Activated CD4-positive, alpha-beta T cell treated with anti-CD3 and anti-CD28 coated beads for 36 hours (primary cell): ENCODE data around the gene JAK1. TPM values are rescaled to one million over a fixed set of nuclear protein-coding genes. Genes with fewer than 3 reads are reported as not detected.
"Not testable (repeated sequence)": the region's sequence is repeated elsewhere in the genome, so short reads cannot be mapped to it uniquely, and the experiment has no call there.

ENCODE experiments used
- ATAC-seq: fragments of 200-7000 bp; cut with Tn5 transposase; one replicate; pipeline ENCODE4 v1.10.0; 2021; ENCODE audit warnings: mild to moderate bottlenecking, moderate library complexity
- CTCF ChIA-PET: fragments of 350-600 bp; sonication (Branson Sonifier 250); formaldehyde crosslinking; loops from one replicate; lab custom pipeline; 2021; ENCODE audit warnings: antibody characterized with exemption; lab: Charles Lee
- POLR2A ChIA-PET: fragments of 350-600 bp; sonication (Branson Sonifier 250); formaldehyde crosslinking; loops from one replicate; lab custom pipeline; 2021; ENCODE audit warnings: antibody characterized with exemption, inconsistent platforms; lab: Charles Lee
- DNase-seq: peaks from one replicate; pipeline ENCODE4 v3.0.0-alpha.2; 2020
- H3K27ac Mint-ChIP-seq: one replicate; pipeline ENCODE4 v1.8.0; 2021; ENCODE audit warnings: mixed read lengths
- H3K27me3 Mint-ChIP-seq: one replicate; pipeline ENCODE4 v1.8.0; 2021; ENCODE audit warnings: mixed read lengths
- H3K36me3 Mint-ChIP-seq: one replicate; pipeline ENCODE4 v1.8.0; 2021; ENCODE audit warnings: low read depth, mixed read lengths
- H3K4me1 Mint-ChIP-seq: one replicate; pipeline ENCODE4 v1.8.0; 2021; ENCODE audit warnings: mixed read lengths
- H3K4me3 Mint-ChIP-seq: one replicate; pipeline ENCODE4 v1.8.0; 2021; ENCODE audit warnings: mild to moderate bottlenecking, moderate library complexity, mixed read lengths
- H3K9me3 Mint-ChIP-seq: one replicate; pipeline ENCODE4 v1.8.0; 2021; ENCODE audit warnings: low read depth, mixed read lengths
- intact Hi-C, 2 experiments: fragments of 100-400 bp; cut with DNase I in 1 of 2; cut with micrococcal nuclease in 1 of 2; formaldehyde crosslinking; loops; one replicate each; pipeline versions ENCODE4 v1.14.2 to v1.15.1; 2022 to 2024; cut with DNase I, micrococcal nuclease
- total RNA-seq, 2 experiments: library from RNA; stranded (reverse); gene quantifications; one replicate each; pipeline ENCODE4 v1.2.3, GENCODE V29; 2021

JAK1 gene
- total RNA-seq, 2 experiments from 2014 or later = 100 to 114 TPM

DNA sequence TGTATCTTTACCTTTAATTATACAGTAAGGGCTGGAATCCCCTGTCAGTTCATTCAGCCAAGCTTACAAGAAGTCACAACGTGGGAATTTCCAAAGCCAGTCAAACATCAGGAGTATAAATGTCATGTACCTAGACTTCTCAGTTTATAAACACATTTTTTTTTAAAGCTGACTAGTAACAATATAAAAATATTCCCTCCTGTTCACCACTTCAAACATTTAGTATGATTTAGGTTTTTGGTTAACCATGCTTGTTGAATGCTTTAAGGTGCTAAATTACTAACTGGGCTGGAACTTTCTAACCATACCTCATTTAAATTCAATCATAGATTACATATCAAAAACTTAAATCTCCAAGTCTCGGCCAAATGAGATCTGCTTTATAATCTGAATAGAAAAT lies 44.0 kb downstream of the JAK1 start:
- H3K27ac Mint-ChIP-seq = peak overlapping the region; percentile 88
- DNase-seq (peak; percentile 27), ATAC-seq (peak; percentile 60)

DNA sequence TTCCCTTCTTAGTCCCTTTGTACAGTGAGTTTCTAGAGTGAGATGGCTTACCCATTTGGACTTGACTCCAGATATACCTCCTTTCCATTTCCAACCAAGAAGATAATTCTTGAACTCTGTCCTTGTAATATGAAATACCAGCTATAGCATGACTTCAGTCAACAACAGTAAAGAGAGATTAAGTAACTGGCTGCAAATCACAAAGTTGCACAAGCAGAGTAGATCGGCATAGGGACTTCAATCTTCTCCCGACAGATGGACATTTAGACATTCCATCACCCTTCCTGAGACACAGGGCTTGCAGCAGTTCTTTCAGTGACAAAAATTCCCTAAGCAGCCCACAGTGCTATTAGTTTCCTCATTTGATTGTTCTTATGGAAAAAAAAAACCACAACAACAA lies 44.6 kb downstream of the JAK1 start:
- Mint-ChIP-seq H3K4me3 (peak overlapping the region; percentile 46), H3K9me3 (peaks cover 2% of the 10 kb centered on the region), H3K27ac (peak overlapping the region; percentile 88), H3K36me3 (peaks cover 7% of the 10 kb centered on the region), H3K27me3 (no peaks in the 10 kb centered on the region), H3K4me1 (peaks cover 95% of the 10 kb centered on the region)
- ChIA-PET CTCF (interaction anchor here (0.5 to 3.1 kb wide), 9 partner anchors 12 to 153 kb away, joined by 3 to 32 read pairs (median 4); no protein-coding TSS in a partner anchor), POLR2A (interaction anchor here (0.6 to 2.4 kb wide), 10 partner anchors 11 to 44 kb away, joined by 3 to 11 read pairs (median 4); partner anchors contain the start of gene JAK1)
- no peak for DNase-seq
- no peak for ATAC-seq
- intact Hi-C loops = loop anchor here (1.0 to 10.0 kb wide), 11 partner anchors 9 to 223 kb away; partner anchors contain the start of gene AK4 (in 1 of the 2)

More for the DNA sequence above, 44.0 kb downstream of the JAK1 start:
- intact Hi-C loops = loop anchor here (1.0 to 10.0 kb wide), 10 partner anchors 16 to 222 kb away; partner anchors contain the start of gene AK4 (in 1 of the 2)
- Mint-ChIP-seq H3K4me1 (peaks cover 95% of the 10 kb centered on the region), H3K27me3 (no peaks in the 10 kb centered on the region), H3K9me3 (peaks cover 2% of the 10 kb centered on the region), H3K36me3 (peaks cover 12% of the 10 kb centered on the region), H3K4me3 (peak overlapping the region; percentile 46)
- POLR2A ChIA-PET = interaction anchor here (0.6 to 2.4 kb wide), 16 partner anchors 10 to 889 kb away, joined by 3 to 13 read pairs (median 4); partner anchors contain the start of gene JAK1
- CTCF ChIA-PET = interaction anchor here (1.1 to 3.1 kb wide), 9 partner anchors 11 to 152 kb away, joined by 3 to 32 read pairs (median 4); partner anchors contain the start of gene JAK1

DNA sequence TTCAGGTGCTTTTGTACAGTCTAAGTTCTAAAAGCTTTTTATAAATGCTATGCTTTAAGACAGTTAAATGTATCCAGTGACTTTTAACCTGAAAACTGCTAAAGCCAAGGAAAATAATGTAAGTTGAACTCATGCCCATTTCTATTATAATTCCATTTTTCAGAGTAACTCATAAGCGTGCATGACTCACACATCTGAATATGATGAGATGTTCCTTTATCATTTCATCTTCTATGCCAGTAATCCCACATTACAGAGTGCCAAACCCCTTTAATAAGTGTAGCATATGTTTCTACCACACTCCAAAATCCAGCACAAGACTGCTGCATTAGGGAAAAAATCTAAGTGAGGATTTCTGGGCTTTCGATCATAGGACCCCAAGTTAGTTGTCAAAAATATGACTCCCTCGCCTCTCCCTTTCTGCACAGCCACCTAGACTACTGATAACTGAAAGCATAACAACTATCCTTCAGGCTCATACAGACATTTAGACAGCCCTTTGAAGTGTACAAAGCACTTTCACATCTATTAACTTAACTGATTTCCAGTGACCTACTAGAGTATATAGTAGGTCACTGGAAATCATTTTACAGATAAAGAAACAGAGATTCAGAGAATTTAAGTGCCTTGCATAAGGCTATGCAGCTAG lies 45.3 kb downstream of the JAK1 start:
- Mint-ChIP-seq H3K4me1 (peaks cover 94% of the 10 kb centered on the region), H3K4me3 (peak overlapping the region; percentile 46), H3K27ac (peak overlapping the region; percentile 88), H3K9me3 (peaks cover 2% of the 10 kb centered on the region), H3K36me3 (peaks cover 7% of the 10 kb centered on the region), H3K27me3 (no peaks in the 10 kb centered on the region)
- intact Hi-C loops = loop anchor here (1.0 to 10.0 kb wide), 3 partner anchors 9 to 224 kb away; partner anchors contain the start of gene AK4 (in 1 of the 2)
- DNase-seq = no peak
- ChIA-PET CTCF (interaction anchor here (0.6 to 3.1 kb wide), 4 partner anchors 12 to 153 kb away, joined by 3 to 32 read pairs (median 8); no protein-coding TSS in a partner anchor), POLR2A (interaction anchor here (1.9 kb wide), 1 partner anchor 12 kb away, joined by 8 read pairs; no protein-coding TSS in a partner anchor)
- ATAC-seq = peak; percentile 21

DNA sequence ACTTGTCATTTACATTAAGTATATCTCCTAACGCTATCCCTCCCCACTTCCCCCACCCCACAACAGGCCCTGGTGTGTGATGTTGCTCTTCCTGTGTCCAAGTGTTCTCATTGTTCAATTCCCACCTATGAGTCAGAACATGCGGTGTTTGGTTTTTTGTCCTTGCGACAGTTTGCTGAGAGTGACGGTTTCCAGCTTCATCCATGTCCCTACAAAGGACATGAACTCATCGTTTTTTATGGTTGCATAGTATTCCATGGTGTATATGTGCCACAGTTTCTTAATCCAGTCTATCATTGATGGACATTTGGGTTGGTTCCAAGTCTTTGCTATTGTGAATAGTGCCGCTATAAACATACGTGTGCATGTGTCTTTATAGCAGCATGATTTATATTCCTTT lies 47.2 kb downstream of the JAK1 start:
- H3K36me3 Mint-ChIP-seq, H3K27ac Mint-ChIP-seq, ATAC-seq: not testable (repeated sequence)

DNA sequence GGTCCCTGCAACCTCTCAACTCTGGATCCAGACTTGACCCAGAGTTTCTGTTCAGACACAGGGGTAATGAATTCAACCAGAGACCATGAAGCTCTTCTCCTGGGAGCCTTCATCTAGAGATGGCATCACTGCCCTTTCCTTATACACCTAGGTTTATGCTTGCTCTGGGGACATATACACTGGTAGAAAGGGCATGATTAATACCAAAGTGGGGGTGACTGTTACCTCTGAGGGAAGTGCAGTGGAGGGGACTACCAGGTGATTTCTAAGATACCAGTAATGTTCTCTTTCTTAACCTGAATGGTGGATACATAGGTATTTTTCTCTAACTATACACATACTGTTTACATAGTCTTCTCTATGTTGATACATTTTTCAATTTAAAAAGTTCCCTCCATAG lies 48.4 kb downstream of the JAK1 start:
- peak overlapping the region; percentile 52 for H3K27ac Mint-ChIP-seq

More for the DNA sequence above, 47.2 kb downstream of the JAK1 start:
- H3K9me3 Mint-ChIP-seq, intact Hi-C loops, POLR2A ChIA-PET, H3K27me3 Mint-ChIP-seq, H3K4me3 Mint-ChIP-seq, DNase-seq: not testable (repeated sequence)
- peaks cover 91% of the 10 kb centered on the region for H3K4me1 Mint-ChIP-seq
- CTCF ChIA-PET = interaction anchor here (0.8 kb wide), 1 partner anchor 10 kb away, joined by 3 read pairs; no protein-coding TSS in a partner anchor

DNA sequence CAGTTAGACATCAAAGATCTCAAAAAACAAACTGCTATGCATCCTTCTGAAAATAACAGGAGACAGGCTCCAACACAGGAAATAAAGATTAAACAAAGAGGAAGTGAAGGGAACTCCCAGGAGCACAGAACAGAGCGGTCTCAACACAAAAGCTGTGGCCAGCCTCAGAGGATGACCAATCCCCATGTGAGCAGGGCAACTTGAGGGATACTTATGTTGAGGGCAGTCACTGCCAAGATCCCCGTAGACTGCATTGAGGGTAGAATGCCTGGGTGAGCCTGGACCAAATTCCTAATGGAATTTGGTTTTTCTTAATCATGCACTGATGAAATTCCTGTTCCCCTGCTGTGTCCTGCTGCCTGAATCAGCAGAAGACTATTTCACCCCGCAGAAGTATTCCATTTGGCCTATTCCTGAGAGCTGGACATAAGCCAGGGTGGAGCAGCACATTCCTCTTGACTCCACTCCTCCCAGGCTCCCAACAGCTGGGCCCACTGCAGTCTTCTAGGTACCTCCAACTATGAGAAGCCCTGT lies 49.0 kb downstream of the JAK1 start:
- H3K4me3 Mint-ChIP-seq = no peak overlapping the region
- intact Hi-C loops = no loop called here
- CTCF ChIA-PET = interaction anchor here (0.7 to 1.5 kb wide), 3 partner anchors 11 to 327 kb away, joined by 3 to 7 read pairs (median 3); no protein-coding TSS in a partner anchor
- H3K9me3 Mint-ChIP-seq = peaks cover 2% of the 10 kb centered on the region
- peaks cover 7% of the 10 kb centered on the region for H3K36me3 Mint-ChIP-seq
- H3K27ac Mint-ChIP-seq = no peak overlapping the region
- POLR2A ChIA-PET = no interaction called here
- ATAC-seq = no peak
- no peak for DNase-seq
- peaks cover 90% of the 10 kb centered on the region for H3K4me1 Mint-ChIP-seq
- H3K27me3 Mint-ChIP-seq = no peaks in the 10 kb centered on the region

More for the DNA sequence above, 48.4 kb downstream of the JAK1 start:
- no peaks in the 10 kb centered on the region for H3K27me3 Mint-ChIP-seq
- peaks cover 7% of the 10 kb centered on the region for H3K36me3 Mint-ChIP-seq
- ATAC-seq (peak; percentile 23), DNase-seq (no peak)
- POLR2A ChIA-PET = no interaction called here
- peaks cover 90% of the 10 kb centered on the region for H3K4me1 Mint-ChIP-seq
- H3K4me3 Mint-ChIP-seq = no peak overlapping the region
- peaks cover 2% of the 10 kb centered on the region for H3K9me3 Mint-ChIP-seq
- intact Hi-C loops = no loop called here
- CTCF ChIA-PET = interaction anchor here (0.7 kb wide), 1 partner anchor 327 kb away, joined by 3 read pairs; no protein-coding TSS in a partner anchor

DNA sequence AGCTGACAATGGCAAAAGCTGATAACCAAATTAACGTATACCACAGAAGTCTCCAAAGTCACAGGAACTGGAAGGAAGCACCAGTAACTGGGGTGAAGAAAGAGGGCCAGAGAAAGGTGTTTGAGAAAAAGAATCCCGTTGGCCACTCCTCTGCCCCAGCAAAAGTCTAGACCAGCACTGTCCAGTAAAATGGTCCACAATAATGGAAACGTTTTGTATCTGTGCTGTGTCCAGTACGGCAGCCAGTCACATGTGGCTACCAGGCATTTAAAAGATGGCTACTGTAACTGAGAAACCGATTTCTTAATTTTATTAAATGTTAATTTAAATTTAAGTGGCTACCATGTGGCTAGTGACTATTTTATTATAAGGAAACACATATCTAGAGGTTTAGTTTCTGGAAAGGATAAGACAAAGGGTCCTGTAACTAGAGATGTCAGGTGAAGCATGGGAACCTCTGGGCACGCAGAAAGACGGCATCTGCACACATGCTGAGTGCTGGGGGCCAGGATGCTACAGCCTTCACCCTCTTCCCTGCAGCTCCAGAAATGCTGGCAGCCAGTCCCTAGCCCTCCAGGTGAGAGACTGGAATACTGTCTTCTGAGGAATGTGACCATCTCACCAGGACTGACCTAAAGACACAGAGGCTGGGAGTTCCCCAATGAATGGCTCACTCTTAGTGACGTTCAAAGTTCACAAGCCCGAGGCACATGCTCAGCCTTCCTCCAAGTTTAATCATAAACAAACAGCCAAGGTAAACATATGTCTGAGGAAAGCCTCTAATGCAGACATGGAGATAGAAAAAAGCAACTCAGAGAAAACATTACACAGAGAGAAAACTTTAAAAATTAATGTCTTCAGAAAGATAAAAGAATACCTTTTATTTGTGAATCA lies 50.7 kb downstream of the JAK1 start:
- H3K36me3 Mint-ChIP-seq = peaks cover 7% of the 10 kb centered on the region
- peaks cover 2% of the 10 kb centered on the region for H3K9me3 Mint-ChIP-seq
- no peak overlapping the region for H3K4me3 Mint-ChIP-seq
- peak overlapping the region; percentile 11 for H3K27ac Mint-ChIP-seq
- intact Hi-C loops = no loop called here
- ATAC-seq (no peak), DNase-seq (no peak)
- CTCF ChIA-PET = interaction anchor here (0.6 to 1.5 kb wide), 5 partner anchors 9 to 159 kb away, joined by 3 to 7 read pairs (median 4); no protein-coding TSS in a partner anchor
- no peaks in the 10 kb centered on the region for H3K27me3 Mint-ChIP-seq
- POLR2A ChIA-PET = no interaction called here
- H3K4me1 Mint-ChIP-seq = peaks cover 90% of the 10 kb centered on the region

DNA sequence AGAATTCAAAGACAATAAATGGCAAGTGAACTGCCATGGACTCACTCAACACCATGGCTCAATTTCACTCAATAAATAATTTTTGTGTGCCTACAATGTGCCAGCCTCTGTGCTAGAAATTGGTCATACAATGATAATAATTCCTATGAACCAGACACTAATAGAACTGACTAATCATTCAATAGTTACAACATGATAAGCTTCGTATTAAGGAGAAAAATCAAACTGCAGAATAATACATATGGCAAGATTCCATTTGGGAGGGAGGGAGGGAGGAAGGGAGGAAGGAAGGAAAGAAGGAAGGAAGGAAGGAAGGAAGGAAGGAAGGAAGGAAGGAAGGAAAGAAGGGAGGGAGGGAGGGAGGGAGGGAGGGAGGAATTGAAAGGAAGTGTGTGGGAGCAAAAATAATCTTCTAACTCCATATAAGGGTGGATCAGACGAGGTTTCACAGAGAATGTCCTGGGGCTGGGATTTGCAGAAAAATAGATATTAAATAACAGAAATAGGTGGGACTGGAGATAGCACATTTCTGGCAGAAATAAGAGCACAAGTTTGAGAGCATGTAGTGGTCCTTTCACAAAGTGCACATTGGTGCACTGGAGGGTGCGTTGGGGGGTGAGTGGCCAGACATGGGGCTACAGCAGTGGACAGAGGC lies 52.9 kb downstream of the JAK1 start:
- Mint-ChIP-seq H3K4me1 (peaks cover 91% of the 10 kb centered on the region), H3K27ac (peak overlapping the region; percentile 22), H3K36me3 (no peaks in the 10 kb centered on the region), H3K4me3 (no peak overlapping the region), H3K27me3 (no peaks in the 10 kb centered on the region), H3K9me3 (no peaks in the 10 kb centered on the region)
- no peak for ATAC-seq
- intact Hi-C loops = no loop called here
- ChIA-PET POLR2A (no interaction called here), CTCF (interaction anchor here (2.6 kb wide), 1 partner anchor 15 kb away, joined by 7 read pairs; no protein-coding TSS in a partner anchor)
- no peak for DNase-seq

DNA sequence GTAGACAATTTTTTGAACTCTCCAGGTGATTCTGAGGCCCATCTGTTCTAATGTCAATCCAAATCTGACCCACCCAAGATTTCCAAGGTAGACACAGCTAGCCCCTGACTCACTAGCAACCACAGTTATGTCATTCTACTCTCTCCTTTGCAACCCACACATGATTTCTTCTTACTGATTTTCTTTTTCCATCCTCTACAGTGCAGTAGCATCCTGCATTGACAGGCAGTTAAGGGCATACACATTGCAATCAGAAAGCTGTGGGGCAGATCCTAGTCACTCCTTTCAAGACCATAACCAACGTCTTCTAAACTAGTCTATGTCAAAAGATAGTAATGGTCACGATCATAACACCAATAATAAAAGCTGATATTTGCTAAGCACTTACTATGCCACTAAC lies 54.2 kb downstream of the JAK1 start:
- Mint-ChIP-seq H3K27ac (peak overlapping the region; percentile 61), H3K36me3 (no peaks in the 10 kb centered on the region), H3K4me1 (peaks cover 89% of the 10 kb centered on the region), H3K4me3 (no peak overlapping the region), H3K9me3 (no peaks in the 10 kb centered on the region), H3K27me3 (no peaks in the 10 kb centered on the region)
- POLR2A ChIA-PET = interaction anchor here (1.2 kb wide), 1 partner anchor 10 kb away, joined by 5 read pairs; no protein-coding TSS in a partner anchor
- peak; percentile 27 for DNase-seq
- intact Hi-C loops = loop anchor here (1.0 kb wide), 1 partner anchor 9 kb away; no protein-coding TSS in a partner anchor
- CTCF ChIA-PET = interaction anchor here (0.6 to 2.6 kb wide), 7 partner anchors 9 to 91 kb away, joined by 3 to 7 read pairs (median 3); no protein-coding TSS in a partner anchor
- ATAC-seq = peak; percentile 93

DNA sequence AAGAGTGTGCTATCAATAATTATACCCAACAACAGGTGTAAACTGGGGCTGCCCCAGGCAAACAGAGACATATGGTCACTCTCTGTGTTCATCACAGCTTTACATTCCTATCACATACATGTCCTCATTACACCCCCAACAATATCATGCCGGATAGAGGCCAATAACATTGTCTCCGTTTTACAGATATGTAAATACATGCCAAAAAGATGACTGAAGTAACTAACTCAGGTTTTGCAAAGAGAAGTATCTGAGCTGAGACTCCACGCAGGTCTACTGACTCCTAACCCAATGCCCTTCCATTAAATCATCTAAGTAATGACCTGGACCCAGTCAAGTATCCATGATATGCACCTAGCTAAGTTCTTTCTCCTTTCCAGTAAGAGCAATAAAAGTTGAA lies 55.0 kb downstream of the JAK1 start:
- POLR2A ChIA-PET = interaction anchor here (0.7 kb wide), 1 partner anchor 149 kb away, joined by 3 read pairs; no protein-coding TSS in a partner anchor
- Mint-ChIP-seq H3K27me3 (no peaks in the 10 kb centered on the region), H3K36me3 (peaks cover 2% of the 10 kb centered on the region), H3K4me3 (no peak overlapping the region), H3K27ac (no peak overlapping the region), H3K9me3 (no peaks in the 10 kb centered on the region), H3K4me1 (peaks cover 90% of the 10 kb centered on the region)
- ATAC-seq (no peak), DNase-seq (no peak)
- CTCF ChIA-PET = interaction anchor here (1.2 kb wide), 1 partner anchor 50 kb away, joined by 6 read pairs; no protein-coding TSS in a partner anchor
- intact Hi-C loops = no loop called here
